ENCODE data around the gene RARA. TPM values are rescaled to one million over a fixed set of nuclear protein-coding genes. Genes with fewer than 3 reads are reported as not detected.
A peak's percentile ranks its signal among the peaks of the same experiment; 100 is the strongest.

RARA gene
- polyA plus RNA-seq, 3 donors = 14.9 to 63.9 (median 29.4) TPM

- H3K27ac Mint-ChIP-seq = peak overlapping the region; percentile 82 to 97 (median 88)
- Histone ChIP-seq H4K20me1 (ENCODE audit: insufficient read depth, low read length) (peaks cover 26% of the 10 kb centered on the region), H3K4me2 (replicated peaks; ENCODE audit: extremely low read depth, low read length, poor library complexity, severe bottlenecking) (peak overlapping the region; percentile 43), H3K36me3 (replicated peaks in 1 of 2; ENCODE audit: control insufficient read depth in 1 of 2, insufficient read depth in 2 of 2, low read length in 2 of 2) (peaks cover 7 to 14% of the 10 kb centered on the region in 2 donors), H3K27me3 (ENCODE audit: control insufficient read depth in 2 of 2, insufficient read depth in 2 of 2, low read length in 2 of 2) (no peaks in the 10 kb centered on the region), H2AFZ (ENCODE audit: insufficient read depth, low read depth, low read length, poor library complexity, severe bottlenecking) (no peak overlapping the region), H3K27ac (ENCODE audit: low read depth in 1 of 2, low read length in 2 of 2) (peak overlapping the region; percentile 33 to 78), H3K4me1 (ENCODE audit: control insufficient read depth in 1 of 2, insufficient read depth in 2 of 2, low read length in 2 of 2) (peaks cover 87 to 88% of the 10 kb centered on the region in 2 donors), H3K9ac (ENCODE audit: insufficient read depth, low read length, poor library complexity, severe bottlenecking) (no peak overlapping the region), H3K4me3 (replicated peaks in 1 of 3; ENCODE audit: low read depth in 2 of 3, low read length in 3 of 3) (peak overlapping the region in 1 of 3 experiments; percentile 54), H3K79me2 (ENCODE audit: insufficient read depth, low read length) (peaks cover 97% of the 10 kb centered on the region), H3K9me3 (replicated peaks in 1 of 2; ENCODE audit: control insufficient read depth in 1 of 2, insufficient read depth in 1 of 2, low read length in 2 of 2) (no peaks in the 10 kb centered on the region)
- no peak for DNase-seq
- WGBS (ENCODE audit: insufficient coverage) = 79% methylated on average over 2 of the region's 8 CpGs
- peaks cover 0 to 4% (median 0%) of the 10 kb centered on the region in 7 donors for H3K9me3 Mint-ChIP-seq
- peaks cover 0 to 4% (median 1%) of the 10 kb centered on the region in 3 donors for H3K27me3 Mint-ChIP-seq (ENCODE audit: low read depth in 3 of 3)
- peaks cover 41 to 63% of the 10 kb centered on the region in 2 donors for H3K36me3 Mint-ChIP-seq
- TF ChIP-seq, protein P1, sequence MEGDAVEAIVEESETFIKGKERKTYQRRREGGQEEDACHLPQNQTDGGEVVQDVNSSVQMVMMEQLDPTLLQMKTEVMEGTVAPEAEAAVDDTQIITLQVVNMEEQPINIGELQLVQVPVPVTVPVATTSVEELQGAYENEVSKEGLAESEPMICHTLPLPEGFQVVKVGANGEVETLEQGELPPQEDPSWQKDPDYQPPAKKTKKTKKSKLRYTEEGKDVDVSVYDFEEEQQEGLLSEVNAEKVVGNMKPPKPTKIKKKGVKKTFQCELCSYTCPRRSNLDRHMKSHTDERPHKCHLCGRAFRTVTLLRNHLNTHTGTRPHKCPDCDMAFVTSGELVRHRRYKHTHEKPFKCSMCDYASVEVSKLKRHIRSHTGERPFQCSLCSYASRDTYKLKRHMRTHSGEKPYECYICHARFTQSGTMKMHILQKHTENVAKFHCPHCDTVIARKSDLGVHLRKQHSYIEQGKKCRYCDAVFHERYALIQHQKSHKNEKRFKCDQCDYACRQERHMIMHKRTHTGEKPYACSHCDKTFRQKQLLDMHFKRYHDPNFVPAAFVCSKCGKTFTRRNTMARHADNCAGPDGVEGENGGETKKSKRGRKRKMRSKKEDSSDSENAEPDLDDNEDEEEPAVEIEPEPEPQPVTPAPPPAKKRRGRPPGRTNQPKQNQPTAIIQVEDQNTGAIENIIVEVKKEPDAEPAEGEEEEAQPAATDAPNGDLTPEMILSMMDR (IDR thresholded peaks at IDR 0.05) = no peak
- H3K4me3 Mint-ChIP-seq = peak overlapping the region in 1 of 2 donors; percentile 48
- intact Hi-C loops (cut with micrococcal nuclease) = no loop called here
- H3K4me1 Mint-ChIP-seq = peaks cover 83% of the 10 kb centered on the region
Observed at GRCh38 chr17:40337351-40337750, 28.4 kb downstream of the RARA start.

GRCh38 chr17:40338058-40338457 lies 29.1 kb downstream of the RARA start:
- Histone ChIP-seq H3K4me3 (replicated peaks in 1 of 3; ENCODE audit: low read depth in 2 of 3, low read length in 3 of 3) (peak overlapping the region in 1 of 3 experiments; percentile 54), H3K27me3 (ENCODE audit: control insufficient read depth in 2 of 2, insufficient read depth in 2 of 2, low read length in 2 of 2) (no peaks in the 10 kb centered on the region), H3K27ac (ENCODE audit: low read depth in 1 of 2, low read length in 2 of 2) (peak overlapping the region; percentile 33 to 78), H4K20me1 (ENCODE audit: insufficient read depth, low read length) (peaks cover 34% of the 10 kb centered on the region), H2AFZ (ENCODE audit: insufficient read depth, low read depth, low read length, poor library complexity, severe bottlenecking) (no peak overlapping the region), H3K4me1 (ENCODE audit: control insufficient read depth in 1 of 2, insufficient read depth in 2 of 2, low read length in 2 of 2) (peaks cover 81 to 83% of the 10 kb centered on the region in 2 donors), H3K4me2 (replicated peaks; ENCODE audit: extremely low read depth, low read length, poor library complexity, severe bottlenecking) (peak overlapping the region; percentile 43), H3K9ac (ENCODE audit: insufficient read depth, low read length, poor library complexity, severe bottlenecking) (no peak overlapping the region), H3K9me3 (replicated peaks in 1 of 2; ENCODE audit: control insufficient read depth in 1 of 2, insufficient read depth in 1 of 2, low read length in 2 of 2) (no peaks in the 10 kb centered on the region), H3K79me2 (ENCODE audit: insufficient read depth, low read length) (peaks cover 97% of the 10 kb centered on the region), H3K36me3 (replicated peaks in 1 of 2; ENCODE audit: control insufficient read depth in 1 of 2, insufficient read depth in 2 of 2, low read length in 2 of 2) (peaks cover 7 to 19% of the 10 kb centered on the region in 2 donors)
- Mint-ChIP-seq H3K36me3 (peaks cover 38 to 62% of the 10 kb centered on the region in 2 donors), H3K4me1 (peaks cover 76% of the 10 kb centered on the region), H3K9me3 (peaks cover 0 to 4% (median 0%) of the 10 kb centered on the region in 7 donors), H3K27me3 (ENCODE audit: low read depth in 3 of 3) (peaks cover 0 to 4% (median 1%) of the 10 kb centered on the region in 3 donors), H3K4me3 (peak overlapping the region; percentile 41 to 48), H3K27ac (peak overlapping the region; percentile 86 to 97 (median 88))
- intact Hi-C loops (cut with micrococcal nuclease) = no loop called here
- DNase-seq = peak; percentile 59 to 82 (median 76)
- WGBS (ENCODE audit: insufficient coverage) = 0% methylated on average over 1 of the region's 5 CpGs
- TF ChIP-seq, protein P1 (IDR thresholded peaks at IDR 0.05) = no peak

Measured in CD14-positive monocyte (primary cell).